SK-N-MC (cell line): Measurements from ENCODE around the gene FAM210A.

Source experiments
- DNase-seq: peaks from one replicate; pipeline ENCODE4 v3.0.0-alpha.2; 2011; ENCODE audit warnings: low read depth, low spot score
- H3K27ac ChIP-seq: fragments of 200-600 bp; sonication (generic); 2 replicates; pipeline ENCODE4 v1.5.1; 2016; ENCODE audit warnings: mixed run types
- H3K36me3 ChIP-seq: fragments of 200-600 bp; sonication (generic); 2 replicates; pipeline ENCODE4 v1.6.1; 2017; ENCODE audit warnings: antibody characterized with exemption, low read length, mixed read lengths; ENCODE audit not compliant: insufficient read depth
- H3K4me3 ChIP-seq: fragments of 200-600 bp; sonication (generic); 2 replicates; pipeline ENCODE4 v1.5.1; 2016
- H3K9ac ChIP-seq: fragments of 200-600 bp; sonication (generic); 2 replicates; pipeline ENCODE4 v1.8.0; 2017; ENCODE audit warnings: mixed run types, mixed read lengths; ENCODE audit not compliant: insufficient read length
- H3K9me3 ChIP-seq: fragments of 200-600 bp; sonication (generic); 2 replicates; pipeline ENCODE4 v1.6.1; 2017; ENCODE audit warnings: low read depth, mild to moderate bottlenecking, antibody characterized with exemption, low read length, moderate library complexity, mixed read lengths
- EZH2 ChIP-seq: fragments of 200-600 bp; sonication (generic); IDR thresholded peaks from one replicate; pipeline ENCODE4 v1.6.1; 2017; ENCODE audit warnings: antibody characterized with exemption
- FOXP2 ChIP-seq: optimal IDR thresholded peaks from 2 replicates; pipeline ENCODE3; 2011; ENCODE audit warnings: mild to moderate bottlenecking, moderate library complexity; ENCODE audit not compliant: insufficient read depth; ENCODE audit errors: extremely low read length, control extremely low read depth
- POLR2AphosphoS5 ChIP-seq: IDR thresholded peaks from 2 replicates; pipeline ENCODE4 v1.6.1; 2012; ENCODE audit warnings: mild to moderate bottlenecking, low read depth, low read length, borderline replicate concordance

FAM210A gene

DNA sequence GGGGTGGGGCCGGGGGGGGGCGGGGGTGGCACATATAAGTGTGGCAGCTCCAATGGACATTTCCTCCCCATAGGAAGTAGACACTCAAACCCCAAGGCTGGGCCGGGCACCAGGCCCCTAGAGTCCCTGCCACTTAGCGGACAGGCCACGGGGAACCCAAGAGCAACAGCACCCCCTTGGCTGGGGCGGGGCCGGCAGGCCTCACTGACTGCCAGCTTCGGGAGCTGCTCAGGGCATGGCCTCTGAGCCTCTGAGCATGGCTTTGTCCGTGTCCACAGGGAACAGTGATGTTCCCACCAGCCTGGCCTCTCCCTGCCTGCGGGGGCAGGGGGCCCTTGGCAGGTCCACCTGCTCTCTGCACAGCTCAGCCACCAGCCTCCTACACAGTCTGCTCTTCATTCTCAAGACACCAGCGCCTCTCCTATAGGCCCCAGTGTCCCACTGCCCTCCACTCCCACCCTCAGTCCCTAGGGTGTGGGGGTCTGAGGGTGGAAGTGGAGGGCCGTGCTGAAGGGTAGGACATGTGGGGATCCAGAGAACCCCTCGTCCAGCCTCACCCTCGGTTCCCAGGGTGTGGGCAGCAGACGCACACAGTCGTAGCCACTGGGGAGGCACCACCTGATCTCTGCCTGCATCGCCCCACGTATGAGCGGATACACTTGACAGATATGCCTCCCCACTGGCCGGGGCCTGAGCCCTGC is 106.7 kb downstream of the FAM210A start:
- TF ChIP-seq POLR2AphosphoS5, result no peak
- H3K27ac ChIP-seq, result no peak overlapping the region
- no peaks in the 10 kb centered on the region for H3K36me3 ChIP-seq
- no peak overlapping the region for H3K4me3 ChIP-seq
- no peak for DNase-seq
- H3K9ac ChIP-seq, result no peak overlapping the region
- H3K9me3 ChIP-seq, result no peaks in the 10 kb centered on the region

DNA sequence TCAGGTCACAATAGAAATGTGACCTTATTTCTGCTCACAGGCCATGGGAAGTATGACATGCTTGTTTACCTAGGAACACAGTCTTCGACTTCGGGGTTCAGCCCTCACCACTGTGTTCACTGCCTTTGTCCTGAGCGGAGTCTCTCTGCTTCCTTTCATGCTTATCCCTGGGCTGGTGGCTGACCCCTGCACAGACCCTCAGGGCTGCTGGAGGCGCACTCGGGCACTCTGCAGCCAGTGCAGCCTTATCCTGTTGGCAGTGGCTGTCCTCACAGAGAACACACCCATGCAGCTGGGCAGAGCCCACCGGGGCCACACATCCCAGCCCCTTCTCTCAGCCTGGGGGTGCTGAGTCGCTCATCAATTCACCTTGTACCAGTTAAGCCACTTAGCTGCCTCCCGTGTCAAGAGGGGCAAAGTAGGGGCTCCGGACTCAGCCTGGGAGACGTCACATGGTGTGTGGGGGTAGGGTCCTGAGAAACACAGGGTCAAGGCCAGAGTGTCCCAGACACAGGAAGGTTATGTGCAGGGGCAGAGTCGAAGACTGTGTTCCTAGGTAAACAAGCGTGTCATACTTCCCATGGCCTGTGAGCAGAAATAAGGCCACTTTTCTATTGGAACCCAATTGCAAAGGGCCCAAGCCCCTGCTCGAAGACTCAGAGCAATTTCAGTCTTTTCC is 107.5 kb downstream of the FAM210A start:
- H3K4me3 ChIP-seq, result no peak overlapping the region
- H3K9me3 ChIP-seq, result no peaks in the 10 kb centered on the region
- H3K9ac ChIP-seq, result no peak overlapping the region
- TF ChIP-seq EZH2 (no peak), POLR2AphosphoS5 (no peak), FOXP2 (no peak)
- H3K36me3 ChIP-seq, result no peaks in the 10 kb centered on the region
- no peak for DNase-seq
- H3K27ac ChIP-seq, result no peak overlapping the region

DNA sequence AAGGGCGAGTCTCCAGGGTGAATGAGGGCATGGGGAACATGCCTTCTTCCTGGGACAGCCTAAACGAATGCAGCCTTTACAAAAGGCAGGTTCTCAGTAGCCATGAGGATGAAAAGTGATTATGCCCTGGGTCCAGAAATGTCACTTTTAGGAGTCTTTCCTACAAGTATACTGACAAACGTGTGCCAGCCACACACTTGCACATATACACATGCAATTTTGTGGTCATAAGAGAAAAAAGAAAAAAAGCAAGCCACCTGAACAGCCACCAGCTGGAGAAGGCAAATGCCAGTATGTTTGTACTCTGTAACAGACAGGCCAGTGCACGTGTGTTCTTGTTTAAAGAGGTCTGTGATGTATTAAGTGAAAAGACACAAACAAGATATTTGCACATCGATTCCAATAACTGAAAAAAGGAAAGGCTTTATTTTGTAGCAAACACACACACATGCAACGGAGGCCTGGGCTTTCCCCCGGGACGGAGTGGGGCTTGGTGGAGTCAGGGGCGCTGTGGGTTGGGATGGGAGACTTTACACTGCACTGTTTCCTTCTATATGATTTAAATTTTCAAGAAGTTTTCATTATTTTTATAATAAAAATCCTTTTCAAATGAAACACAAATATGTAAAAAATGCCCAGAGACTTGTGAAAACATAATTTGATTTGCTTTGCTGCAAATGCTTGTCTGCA is 108.4 kb downstream of the FAM210A start:
- no peak overlapping the region for H3K27ac ChIP-seq
- H3K36me3 ChIP-seq, result no peaks in the 10 kb centered on the region
- H3K4me3 ChIP-seq, result no peak overlapping the region
- H3K9me3 ChIP-seq, result no peaks in the 10 kb centered on the region
- DNase-seq, result no peak
- H3K9ac ChIP-seq, result no peak overlapping the region
- TF ChIP-seq FOXP2 (no peak), EZH2 (no peak), POLR2AphosphoS5 (no peak)

DNA sequence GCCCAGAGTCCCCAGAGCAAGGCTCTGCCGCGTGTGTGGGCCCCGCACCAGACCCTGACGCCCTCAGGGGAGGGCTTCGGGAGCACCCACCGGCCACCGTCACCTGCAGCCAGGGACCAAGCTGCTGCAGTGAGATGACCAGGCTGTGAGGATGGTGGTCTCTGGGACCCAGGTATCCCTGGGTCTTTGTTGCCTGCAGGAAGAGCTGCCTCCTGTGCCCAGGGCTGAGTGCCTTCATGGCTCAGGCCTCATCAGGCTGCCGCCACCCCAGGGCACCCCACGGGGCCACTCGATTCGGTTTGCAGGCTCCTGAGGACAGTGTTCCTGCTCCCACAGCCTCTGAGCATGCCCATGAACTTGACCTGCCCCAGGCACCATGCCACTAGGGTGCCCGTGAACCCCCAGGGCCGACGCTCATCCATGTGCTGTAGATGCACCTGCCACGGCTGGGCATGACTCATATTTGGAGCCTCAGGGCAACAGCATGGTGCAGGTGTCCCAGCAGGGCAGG is 109.8 kb downstream of the FAM210A start:
- DNase-seq, result no peak
- Histone ChIP-seq H3K4me3 (no peak overlapping the region), H3K36me3 (no peaks in the 10 kb centered on the region), H3K9me3 (no peaks in the 10 kb centered on the region), H3K9ac (no peak overlapping the region), H3K27ac (no peak overlapping the region)
- TF ChIP-seq EZH2, result no peak
- no peak for TF ChIP-seq FOXP2
- no peak for TF ChIP-seq POLR2AphosphoS5

DNA sequence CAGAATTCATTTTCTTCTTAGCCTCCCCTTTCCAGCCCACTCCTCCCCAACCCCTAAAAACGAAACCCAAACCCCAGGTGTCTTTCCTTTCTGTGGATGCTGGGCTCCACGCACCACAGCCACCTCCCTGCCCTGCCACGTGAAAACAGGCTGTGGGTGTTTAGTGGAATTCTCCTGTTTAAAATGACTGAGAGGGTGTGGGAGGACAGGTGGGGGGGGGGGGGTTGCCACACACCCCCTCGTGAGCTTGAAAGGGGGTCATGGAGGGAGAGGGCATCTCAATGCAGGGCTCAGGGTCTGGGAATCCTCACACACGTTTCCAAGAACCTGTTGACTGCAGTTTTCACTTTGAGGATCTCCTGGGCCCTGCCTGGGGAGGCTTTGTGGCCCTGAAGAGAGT is 110.3 kb downstream of the FAM210A start:
- DNase-seq, result no peak
- no peaks in the 10 kb centered on the region for H3K36me3 ChIP-seq
- H3K9me3 ChIP-seq, result no peaks in the 10 kb centered on the region
- no peak overlapping the region for H3K9ac ChIP-seq
- TF ChIP-seq POLR2AphosphoS5 (no peak), FOXP2 (no peak), EZH2 (no peak)
- H3K27ac ChIP-seq, result no peak overlapping the region
- H3K4me3 ChIP-seq, result no peak overlapping the region

DNA sequence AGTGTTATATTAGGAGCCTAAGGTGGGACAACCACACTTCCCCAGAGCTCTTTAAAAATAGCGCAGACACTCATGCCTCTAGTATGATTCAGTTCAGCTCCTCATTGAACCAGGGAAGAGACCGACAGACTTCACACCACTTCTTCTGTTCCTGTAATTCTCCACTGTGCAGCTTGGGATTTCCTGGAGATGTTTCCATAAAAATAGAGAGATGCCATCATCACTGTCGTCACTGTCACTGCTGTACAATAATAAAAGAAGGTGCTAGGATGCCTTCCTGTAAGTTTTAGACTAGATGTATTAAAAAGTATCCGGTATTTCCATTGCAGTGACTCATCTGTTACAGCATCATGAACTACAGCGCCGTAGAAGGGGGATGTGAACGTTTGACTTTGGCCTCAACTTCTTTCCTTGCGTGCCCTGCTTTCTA is 110.9 kb downstream of the FAM210A start:
- H3K4me3 ChIP-seq, result no peak overlapping the region
- no peak overlapping the region for H3K9ac ChIP-seq
- TF ChIP-seq EZH2, result no peak
- TF ChIP-seq POLR2AphosphoS5, result no peak
- TF ChIP-seq FOXP2, result no peak
- no peak for DNase-seq
- H3K36me3 ChIP-seq, result no peaks in the 10 kb centered on the region
- H3K9me3 ChIP-seq, result no peaks in the 10 kb centered on the region
- H3K27ac ChIP-seq, result no peak overlapping the region

DNA sequence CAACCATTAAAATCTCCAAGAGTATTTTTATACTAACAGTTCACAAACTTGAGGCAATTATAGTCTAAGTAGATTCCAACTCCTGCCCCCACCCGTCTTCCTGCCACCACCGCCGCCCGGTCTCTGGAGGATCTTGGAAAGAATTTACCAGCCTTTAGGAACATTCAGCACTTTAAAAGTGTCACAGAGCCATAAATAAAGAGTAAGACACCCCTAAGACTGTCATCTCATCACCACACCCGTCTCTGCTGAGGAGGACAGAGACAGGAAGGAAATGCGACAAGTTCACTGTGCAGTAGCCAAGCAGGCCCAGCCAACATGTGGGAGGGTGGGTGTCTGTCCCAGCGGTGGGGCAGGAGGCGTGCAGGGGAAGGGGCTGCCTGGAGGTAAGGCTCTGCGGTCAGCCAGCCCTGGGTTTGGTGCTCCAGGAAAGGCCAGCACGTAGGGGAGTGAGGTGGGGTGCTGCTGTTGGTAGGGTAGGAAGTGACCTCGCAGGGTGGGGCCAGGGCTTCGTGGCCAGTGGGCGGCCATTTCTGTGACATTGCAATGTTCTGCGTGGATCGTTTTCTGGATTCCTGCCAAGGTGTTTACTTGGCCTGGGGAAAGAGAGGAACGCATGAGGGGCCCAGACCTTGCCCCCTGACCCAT is 111.6 kb downstream of the FAM210A start:
- Histone ChIP-seq H3K4me3 (no peak overlapping the region), H3K36me3 (no peaks in the 10 kb centered on the region), H3K9me3 (no peaks in the 10 kb centered on the region), H3K9ac (no peak overlapping the region), H3K27ac (peak overlapping the region; percentile 34; the same call in 1 of the 2 replicates)
- DNase-seq, result no peak
- TF ChIP-seq POLR2AphosphoS5 (no peak), FOXP2 (no peak), EZH2 (no peak)
